ENCODE data around the gene PPP1R13B.

The PPP1R13B gene

DNA sequence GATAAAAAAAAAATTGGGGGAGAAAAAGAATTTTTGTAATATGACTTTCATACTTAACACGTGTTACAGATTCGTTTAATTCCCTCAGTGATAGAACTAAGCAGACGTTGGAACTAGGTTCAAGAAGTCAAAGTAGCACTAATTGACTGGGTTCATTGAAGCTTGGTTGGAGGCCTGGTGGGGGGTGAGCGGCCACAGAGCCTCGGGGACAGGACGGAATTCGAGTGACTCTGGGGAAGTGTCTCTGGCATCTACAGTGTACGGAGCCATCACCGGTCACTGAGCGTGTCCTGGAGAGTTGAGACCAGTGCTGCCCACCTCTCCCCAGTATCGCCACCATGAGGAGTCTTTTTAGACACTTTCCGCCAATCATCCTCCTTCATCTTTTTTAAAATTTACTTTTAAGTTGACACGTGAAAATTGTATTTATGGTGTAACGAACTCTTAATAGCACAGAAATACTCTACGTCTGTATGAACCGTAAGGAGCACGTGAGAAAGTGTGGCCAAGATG lies 130.4 kb downstream of the PPP1R13B start:
- TF ChIP-seq, protein P1, sequence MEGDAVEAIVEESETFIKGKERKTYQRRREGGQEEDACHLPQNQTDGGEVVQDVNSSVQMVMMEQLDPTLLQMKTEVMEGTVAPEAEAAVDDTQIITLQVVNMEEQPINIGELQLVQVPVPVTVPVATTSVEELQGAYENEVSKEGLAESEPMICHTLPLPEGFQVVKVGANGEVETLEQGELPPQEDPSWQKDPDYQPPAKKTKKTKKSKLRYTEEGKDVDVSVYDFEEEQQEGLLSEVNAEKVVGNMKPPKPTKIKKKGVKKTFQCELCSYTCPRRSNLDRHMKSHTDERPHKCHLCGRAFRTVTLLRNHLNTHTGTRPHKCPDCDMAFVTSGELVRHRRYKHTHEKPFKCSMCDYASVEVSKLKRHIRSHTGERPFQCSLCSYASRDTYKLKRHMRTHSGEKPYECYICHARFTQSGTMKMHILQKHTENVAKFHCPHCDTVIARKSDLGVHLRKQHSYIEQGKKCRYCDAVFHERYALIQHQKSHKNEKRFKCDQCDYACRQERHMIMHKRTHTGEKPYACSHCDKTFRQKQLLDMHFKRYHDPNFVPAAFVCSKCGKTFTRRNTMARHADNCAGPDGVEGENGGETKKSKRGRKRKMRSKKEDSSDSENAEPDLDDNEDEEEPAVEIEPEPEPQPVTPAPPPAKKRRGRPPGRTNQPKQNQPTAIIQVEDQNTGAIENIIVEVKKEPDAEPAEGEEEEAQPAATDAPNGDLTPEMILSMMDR (IDR thresholded peaks at IDR 0.05; ENCODE audit: control insufficient read depth, extremely low read depth, insufficient read depth) = no peak
- H3K4me3 ChIP-seq (ENCODE audit: low read depth, low read length) = peak overlapping the region; percentile 64
- no peak for DNase-seq (ENCODE audit: low read depth)

- peak overlapping the region; percentile 64 for H3K4me3 ChIP-seq (ENCODE audit: low read depth, low read length)
- TF ChIP-seq, protein P1 (IDR thresholded peaks at IDR 0.05; ENCODE audit: control insufficient read depth, extremely low read depth, insufficient read depth) = no peak
- DNase-seq (ENCODE audit: low read depth) = no peak
These were observed 131.1 kb downstream of the PPP1R13B start for GRCh38 chr14:103716091-103716801.

DNA sequence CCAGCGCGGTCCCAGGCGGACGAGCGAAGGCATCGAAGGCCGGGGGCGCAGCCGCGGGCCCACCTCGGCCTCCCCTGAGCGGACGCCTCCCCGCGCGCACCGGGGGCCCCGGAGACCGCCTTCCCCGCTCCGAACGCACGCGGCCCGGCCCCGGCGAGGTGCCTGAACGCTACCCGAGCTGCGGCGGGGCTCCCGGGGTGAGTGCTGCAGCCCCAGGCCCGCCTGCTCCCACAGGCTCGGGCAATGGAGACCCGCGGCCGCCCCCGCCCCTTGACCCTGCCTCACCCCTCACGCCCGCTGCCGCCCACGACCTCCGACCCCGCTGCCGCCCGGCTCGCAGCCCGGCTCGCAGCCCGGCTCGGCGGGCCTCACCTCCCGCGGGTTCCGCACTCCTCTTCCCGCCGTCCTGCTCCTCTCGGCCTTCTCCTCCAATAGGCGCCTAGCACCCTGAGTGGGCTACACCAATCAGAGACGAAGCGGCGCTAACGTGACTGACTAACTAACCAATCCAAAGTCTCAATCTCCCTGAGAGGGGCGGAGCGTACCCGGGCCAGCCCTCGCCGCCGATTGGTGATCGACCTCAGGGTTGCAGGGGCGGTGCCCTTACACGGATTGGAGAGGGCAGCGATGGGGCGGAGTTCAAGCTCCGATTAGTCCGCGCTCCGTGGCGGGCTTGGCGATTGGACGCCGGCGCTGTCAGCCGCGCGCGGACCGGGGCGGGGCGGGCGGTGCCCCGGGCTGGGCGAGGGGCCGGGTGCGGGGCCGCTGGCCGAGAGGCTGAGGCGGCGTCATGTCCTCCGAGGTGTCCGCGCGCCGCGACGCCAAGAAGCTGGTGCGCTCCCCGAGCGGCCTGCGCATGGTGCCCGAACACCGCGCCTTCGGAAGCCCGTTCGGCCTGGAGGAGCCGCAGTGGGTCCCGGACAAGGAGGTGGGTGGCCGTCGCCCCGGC lies 132.0 kb downstream of the PPP1R13B start, which contains the start of the genes XRCC3 and ZFYVE21:
XRCC3 (minus strand) TSS at position 400 of the 949 bp plus-strand sequence. CDS start 4,364 bp downstream, outside the sequence.
ZFYVE21 (plus strand) TSS at position 759 of the 949 bp plus-strand sequence; CDS start at position 791, 32 bp downstream.
- TF ChIP-seq, protein P1 (IDR thresholded peaks at IDR 0.05; ENCODE audit: control insufficient read depth, extremely low read depth, insufficient read depth) = no peak
- H3K4me3 ChIP-seq (ENCODE audit: low read depth, low read length) = peak within 1 kb of the TSS; percentile 64
- peak; percentile 98 for DNase-seq (ENCODE audit: low read depth)

DNA sequence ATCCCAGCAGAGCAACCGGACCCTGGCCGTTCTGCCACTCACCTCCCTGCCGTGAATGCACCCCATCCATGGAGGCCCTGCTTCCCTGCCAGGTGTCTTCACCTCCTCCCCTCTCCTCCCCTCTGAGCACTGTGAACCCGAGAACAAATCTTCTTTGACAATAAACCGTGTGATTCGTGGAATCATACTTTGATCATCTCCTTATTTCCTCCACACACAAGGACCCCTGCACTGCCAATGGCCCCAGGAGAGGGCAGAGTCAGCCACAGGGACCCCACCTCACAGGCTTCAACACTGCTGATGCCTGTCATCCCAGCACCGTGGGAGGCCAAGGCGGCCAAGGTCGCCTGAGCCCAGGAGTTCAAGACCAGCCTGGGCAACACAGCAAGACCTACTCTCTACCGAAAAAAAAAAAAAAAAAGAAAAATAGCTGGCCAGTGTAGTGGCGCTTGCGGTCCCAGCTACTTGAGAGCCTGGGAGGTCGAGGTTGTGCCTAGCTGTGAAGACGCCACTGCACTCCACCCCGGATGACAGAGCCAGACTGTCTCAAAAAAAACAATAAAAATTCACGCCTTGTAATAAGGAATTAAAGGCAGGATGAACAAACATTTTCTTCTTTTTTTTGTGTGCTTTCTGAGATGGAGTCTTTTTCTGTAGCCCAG lies 133.2 kb downstream of the PPP1R13B start:
- DNase-seq (ENCODE audit: low read depth) = no peak
- H3K4me3 ChIP-seq (ENCODE audit: low read depth, low read length) = peak overlapping the region; percentile 57
- TF ChIP-seq, protein P1 (IDR thresholded peaks at IDR 0.05; ENCODE audit: control insufficient read depth, extremely low read depth, insufficient read depth) = no peak

DNA sequence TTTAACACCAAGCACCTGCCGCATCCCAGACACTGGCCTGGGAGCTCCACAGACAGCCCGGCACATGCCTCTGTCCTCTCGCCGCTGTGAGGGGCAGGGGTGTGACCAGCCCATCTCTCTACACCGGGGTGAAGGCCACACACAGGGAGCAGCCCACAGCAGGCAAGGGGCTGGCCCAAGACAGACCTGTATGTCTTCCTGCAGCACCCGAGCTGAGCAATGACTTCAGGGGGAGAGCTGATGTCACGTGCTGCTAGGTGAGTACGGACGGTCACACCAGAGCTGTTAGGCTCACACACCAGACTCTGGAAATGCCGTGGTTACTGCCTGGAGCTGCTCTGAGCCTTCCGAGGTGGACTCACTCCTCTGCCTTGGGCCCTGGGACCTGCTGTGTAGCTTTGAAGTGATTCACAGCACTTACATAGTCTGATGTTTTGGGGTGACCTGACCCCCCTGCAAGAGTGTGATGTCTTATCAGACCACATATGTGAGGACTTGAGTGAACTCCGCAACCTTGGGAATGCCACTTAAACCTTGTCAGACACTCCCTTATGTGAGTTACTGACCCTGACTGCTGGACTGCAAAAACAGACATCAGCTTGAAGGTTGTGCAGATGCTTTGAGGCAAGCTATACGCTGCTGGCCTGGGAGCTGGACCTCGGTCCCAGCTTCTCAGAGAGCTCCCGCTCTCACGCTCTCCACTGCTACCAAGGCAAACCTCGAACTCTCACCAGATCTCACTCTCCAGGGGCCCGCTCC lies 133.9 kb downstream of the PPP1R13B start:
- no peak for DNase-seq (ENCODE audit: low read depth)
- TF ChIP-seq, protein P1 (IDR thresholded peaks at IDR 0.05; ENCODE audit: control insufficient read depth, extremely low read depth, insufficient read depth) = no peak
- H3K4me3 ChIP-seq (ENCODE audit: low read depth, low read length) = no peak overlapping the region

Measured in LNCaP clone FGC (cell line).